K562 (cell line): ENCODE measurements around the gene B9D2. TPM values are rescaled to one million over a fixed set of nuclear protein-coding genes. Genes with fewer than 3 reads are reported as not detected.

Experiments used
- ATAC-seq: fragments of 200-7000 bp; cut with Tn5 transposase; 3 replicates; pipeline ENCODE4 v1.9.1; 2020; ENCODE audit warnings: moderate library complexity
- BruUV-seq: library from RNA; stranded (reverse); fragments of 400-500 nt; replicated peaks from 2 replicates; lab custom pipeline; 2021; lab: Mats Ljungman, UMichigan
- CTCF ChIA-PET: fragments of 300-600 bp; formaldehyde crosslinking; extraction: SDS; loops from one replicate; lab custom pipeline; 2021; ENCODE audit warnings: low intra/inter-chr PET ratio; lab: Yijun Ruan, JAX
- POLR2A ChIA-PET: fragments of 300-600, 350-650 bp; sonication (Branson Sonifier 250); formaldehyde crosslinking; extraction: SDS; loops from one replicate; lab custom pipeline; 2021; ENCODE audit warnings: antibody characterized with exemption, inconsistent platforms; lab: Yijun Ruan, JAX
- DNase-seq, 4 experiments: peaks; one replicate each; pipeline versions ENCODE4 v3.0.0 to v3.0.0-alpha.2; 2011 to 2018; ENCODE audit warnings: low spot score in 3 of 4, mixed read lengths in 3 of 4; ENCODE audit errors: extremely low read depth in 1 of 4
- FAIRE-seq: peaks from 2 replicates; lab custom pipeline; 2011; peaks lifted over from hg19 to GRCh38; lab: Jason Lieb, UNC
- H2AFZ ChIP-seq: 2 replicates; pipeline ENCODE4 v1.6.0; 2011; ENCODE audit warnings: low read depth, low read length, control low read depth, inconsistent platforms
- H3K27ac ChIP-seq: fragments of 200-600 bp; 3 replicates; pipeline ENCODE4 v1.8.0; 2011; ENCODE audit warnings: low read depth, mild to moderate bottlenecking, control low read depth, inconsistent platforms, low read length, moderate library complexity, mixed read lengths; ENCODE audit errors: extremely low read depth
- H3K27me3 ChIP-seq, 2 experiments: fragments of 300-600 bp in 1 of 2; 2 replicates in 1 of 2; 3 replicates in 1 of 2; pipeline versions ENCODE4 v1.6.0 to v1.8.0; 2011; ENCODE audit warnings: inconsistent platforms in 2 of 2, low read length in 2 of 2, mild to moderate bottlenecking in 1 of 2, mixed read lengths in 1 of 2, moderate library complexity in 1 of 2; ENCODE audit not compliant: control insufficient read depth in 2 of 2, insufficient read depth in 2 of 2
- H3K36me3 ChIP-seq: fragments of 300-600 bp; 3 replicates; pipeline ENCODE4 v1.8.0; 2011; ENCODE audit warnings: mild to moderate bottlenecking, low read length, inconsistent platforms; ENCODE audit not compliant: control insufficient read depth, insufficient read depth
- H3K4me1 ChIP-seq, 2 experiments: fragments of 200-600 bp in 1 of 2; replicated peaks in 1 of 2; 2 replicates in 1 of 2; 3 replicates in 1 of 2; pipeline versions ENCODE4 v1.5.1 to v1.8.0; 2011; ENCODE audit warnings: inconsistent platforms in 2 of 2, low read length in 2 of 2, mild to moderate bottlenecking in 1 of 2, mixed read lengths in 1 of 2, moderate library complexity in 1 of 2; ENCODE audit not compliant: control insufficient read depth in 2 of 2, insufficient read depth in 2 of 2
- H3K4me2 ChIP-seq: 2 replicates; pipeline ENCODE4 v1.6.1; 2011; ENCODE audit warnings: low read length, control low read depth, inconsistent platforms, mixed read lengths; ENCODE audit not compliant: insufficient read depth
- H3K4me3 ChIP-seq: fragments of 200-600 bp; sonication (generic), shearing (Covaris generic); 2 replicates; pipeline ENCODE4 v1.5.1; 2016; ENCODE audit warnings: control low read depth, inconsistent platforms
- H3K79me2 ChIP-seq: fragments of 200-600 bp; 3 replicates; pipeline ENCODE4 v1.8.0; 2011; ENCODE audit warnings: low read length, inconsistent platforms; ENCODE audit not compliant: control insufficient read depth, insufficient read depth
- H3K9ac ChIP-seq, 2 experiments: 2 replicates each; pipeline versions ENCODE4 v1.6.0 to v1.6.1; 2011; ENCODE audit warnings: low read depth in 2 of 2, low read length in 2 of 2, control low read depth in 1 of 2, inconsistent platforms in 1 of 2, mild to moderate bottlenecking in 1 of 2, mixed read lengths in 1 of 2; ENCODE audit not compliant: insufficient read depth in 1 of 2
- H3K9me1 ChIP-seq: one replicate; pipeline ENCODE4 v1.6.0; 2011; ENCODE audit warnings: inconsistent platforms, mild to moderate bottlenecking, low read length, moderate library complexity; ENCODE audit not compliant: control insufficient read depth, insufficient read depth
- H3K9me3 ChIP-seq: replicated peaks from 2 replicates; pipeline ENCODE4 v1.5.1; 2011; ENCODE audit warnings: low read depth, low read length, inconsistent platforms; ENCODE audit not compliant: control insufficient read depth, insufficient read depth
- H4K20me1 ChIP-seq: replicated peaks from 2 replicates; pipeline ENCODE4 v1.6.1; 2011; ENCODE audit warnings: low read length, inconsistent platforms, mixed read lengths; ENCODE audit not compliant: control insufficient read depth, insufficient read depth
- C11orf30 ChIP-seq: fragments of 450-650 bp; IDR thresholded peaks from 2 replicates; pipeline ENCODE4 v1.6.1; 2016; ENCODE audit warnings: low read depth, mild to moderate bottlenecking
- KHSRP ChIP-seq: fragments of 450-650 bp; IDR thresholded peaks from 2 replicates; pipeline ENCODE4 v1.6.1; 2017
- MEF2D ChIP-seq: conservative IDR thresholded peaks from 2 replicates; pipeline ENCODE4 v1.6.1; 2016; ENCODE audit warnings: low read depth, missing genetic modification characterization, missing compliant biosample characterization
- SETDB1 ChIP-seq: IDR thresholded peaks from one replicate; pipeline ENCODE4 v1.6.1; 2012; ENCODE audit warnings: low read length, control low read depth, inconsistent platforms
- SRSF1 ChIP-seq: fragments of 200-400 bp; formaldehyde crosslinking; IDR thresholded peaks from 2 replicates; pipeline ENCODE4 v1.6.1; 2017; ENCODE audit warnings: mild to moderate bottlenecking, low read depth, low read length, moderate library complexity
- TCF15 ChIP-seq: fragments of 250-450 bp; sonication (Bioruptor Pico); IDR thresholded peaks from 2 replicates; pipeline ENCODE4 v1.8.0; 2022; ENCODE audit warnings: moderate library complexity, mild to moderate bottlenecking, inconsistent platforms
- ZBTB11 ChIP-seq, 3 experiments: fragments of 200-800 bp in 1 of 3; fragments of 250-450 bp in 1 of 3; fragments of 450-650 bp in 1 of 3; sonication (Bioruptor Pico) in 1 of 3; sonication (Bioruptor generic) in 1 of 3; formaldehyde crosslinking in 1 of 3; IDR thresholded peaks; 2 replicates each; pipeline versions ENCODE4 v1.6.1 to v1.8.0; 2016 to 2022; ENCODE audit warnings: mild to moderate bottlenecking in 2 of 3, missing genetic modification characterization in 2 of 3, missing compliant biosample characterization in 1 of 3, moderate library complexity in 1 of 3
- ZNF224 ChIP-seq: sonication (generic); formaldehyde crosslinking; IDR thresholded peaks from 2 replicates; pipeline ENCODE4 v1.8.0; 2022; ENCODE audit warnings: mild to moderate bottlenecking, missing genetic modification reagents
- ZNF583 ChIP-seq: fragments of 250-450 bp; sonication (Bioruptor Pico); IDR thresholded peaks from 2 replicates; pipeline ENCODE4 v1.4.0; 2020
- ZNF764 ChIP-seq: fragments of 250-450 bp; sonication (Bioruptor Pico); IDR thresholded peaks from 2 replicates; pipeline ENCODE4 v1.4.0; 2020; ENCODE audit warnings: low read depth, mild to moderate bottlenecking, moderate library complexity
- WGBS: fragments of 100-300 bp; shearing (Covaris generic); methylation state at CpG from one replicate; pipeline ENCODE4 v1.1.6; 2016; ENCODE audit warnings: low coverage, mixed read lengths; ENCODE audit not compliant: insufficient coverage; ENCODE audit errors: missing lambda C conversion rate; 5-methylcytosine and 5-hydroxymethylcytosine counted together
- in situ Hi-C: fragments of 300-500 bp; cut with MboI; formaldehyde crosslinking; loops from 4 replicates; pipeline ENCODE4 v1.15.0; 2018; ENCODE audit warnings: inconsistent platforms, mixed read lengths
- intact Hi-C: fragments of 100-400 bp; cut with micrococcal nuclease; formaldehyde crosslinking; loops from 2 replicates; pipeline ENCODE4 v1.14.2; 2022
- polyA plus RNA-seq, 8 experiments: library from polyadenylated mRNA; depleted of rRNA in 4 of 8; stranded (reverse) in 5 of 8; unstranded in 3 of 8; fragments of >200 nt; fragmentation: Nextera tagmentation in 2 of 8; fragmentation: Illumina TruSeq in 1 of 8; extraction: Ambion mirVana in 2 of 8; extraction: Trizol in 1 of 8; gene quantifications; 2 replicates each; pipeline versions ENCODE4 v1.2.1 to v1.2.3, GENCODE V29; 2011 to 2014; ENCODE audit warnings: inconsistent platforms in 1 of 8, missing spikeins in 1 of 8
- total RNA-seq, 7 experiments: library from RNA; depleted of rRNA in 6 of 7; stranded (reverse); fragments of >200 nt in 6 of 7; fragmentation: Illumina TruSeq in 2 of 7; extraction: Trizol in 2 of 7; gene quantifications; 2 replicates each; pipeline versions ENCODE4 v1.2.1 to v1.2.3, GENCODE V29; 2011 to 2021; ENCODE audit warnings: low replicate concordance in 1 of 7

B9D2 gene
- total and polyA plus RNA-seq, 9 of the 15 experiments (the other 6 are each of a cell fraction or from before 2014, with no cell fraction given) = 0.83 to 6.9 (median 2.8) TPM

- Histone ChIP-seq H3K4me1 (peaks cover 0 to 13% of the 10 kb centered on the region in 2 experiments; a peak in 2 of 5 replicates), H3K9me3 (no peaks in the 10 kb centered on the region), H3K27me3 (no peaks in the 10 kb centered on the region), H3K36me3 (peaks cover 86% of the 10 kb centered on the region), H3K4me2 (no peak overlapping the region), H3K4me3 (no peak overlapping the region), H4K20me1 (no peaks in the 10 kb centered on the region; the same call in 1 of the 2 replicates), H3K79me2 (no peaks in the 10 kb centered on the region; the same call in 1 of the 3 replicates), H3K9me1 (no peaks in the 10 kb centered on the region), H2AFZ (no peak overlapping the region), H3K9ac (no peak overlapping the region), H3K27ac (no peak overlapping the region)
- 88% methylated on average over 10 of the region's 10 CpGs for WGBS
- no peak for TF ChIP-seq MEF2D
- FAIRE-seq (no peak), DNase-seq (no peak), ATAC-seq (no peak)
- BruUV-seq = no TSS peak
- intact Hi-C loops = no loop called here
- CTCF ChIA-PET = no interaction called here
- POLR2A ChIA-PET = interaction anchor here (1.4 to 2.6 kb wide), 4 partner anchors 10 to 73 kb away, joined by 4 to 9 read pairs (median 6); no protein-coding TSS in a partner anchor
- in situ Hi-C loops = no loop called here
Observed at GRCh38 chr19:41335467-41335866, 28.5 kb downstream of the B9D2 start.

- in situ Hi-C loops = no loop called here
- POLR2A ChIA-PET = interaction anchor here (0.6 to 2.6 kb wide), 4 partner anchors 10 to 1060 kb away, joined by 3 to 9 read pairs (median 4); no protein-coding TSS in a partner anchor
Observed at GRCh38 chr19:41334793-41335192, 29.2 kb downstream of the B9D2 start.

More at GRCh38 chr19:41334793-41335192, 29.2 kb downstream of the B9D2 start:
- no peak for FAIRE-seq
- ATAC-seq = no peak
- Histone ChIP-seq H3K36me3 (peaks cover 86% of the 10 kb centered on the region), H4K20me1 (no peaks in the 10 kb centered on the region; the same call in 1 of the 2 replicates), H3K4me1 (peaks cover 0 to 13% of the 10 kb centered on the region in 2 experiments; a peak in 2 of 5 replicates), H3K27me3 (no peaks in the 10 kb centered on the region), H3K27ac (no peak overlapping the region), H3K79me2 (no peaks in the 10 kb centered on the region; the same call in 1 of the 3 replicates), H2AFZ (no peak overlapping the region), H3K4me2 (no peak overlapping the region), H3K9me3 (no peaks in the 10 kb centered on the region), H3K4me3 (no peak overlapping the region), H3K9me1 (no peaks in the 10 kb centered on the region), H3K9ac (no peak overlapping the region)
- intact Hi-C loops = no loop called here
- TF ChIP-seq TCF15 (CRISPR knock-in tag) (no peak), ZBTB11 (CRISPR knock-in tag; IDR thresholded peaks at IDR 0.05) (no peak), ZNF224 (no peak), ZNF764 (CRISPR knock-in tag) (no peak), ZNF583 (CRISPR knock-in tag) (no peak), SETDB1 (no peak), C11orf30 (no peak), KHSRP (no peak), SRSF1 (no peak)
- BruUV-seq = no TSS peak
- CTCF ChIA-PET = no interaction called here
- no peak for DNase-seq
- 100% methylated on average over 4 of the region's 5 CpGs for WGBS
